Heart right ventricle (tissue), 16 donors: Measurements from ENCODE around the gene CDKAL1. TPM values are rescaled to one million over a fixed set of nuclear protein-coding genes. Genes with fewer than 3 reads are reported as not detected.

Experiments used
- ATAC-seq, 8 donors: fragments of 200-7000 bp; cut with Tn5 transposase; one replicate each; pipeline ENCODE4 v1.9.1; 2020; ENCODE audit warnings: mild to moderate bottlenecking in 8 of 8, moderate library complexity in 8 of 8, moderate number of reproducible peaks in 1 of 8
- DNase-seq, 2 donors: peaks; one replicate each; pipeline ENCODE4 v3.0.0-alpha.2; 2020
- H3K27ac ChIP-seq, 10 donors: fragments of 200-600 bp; sonication (generic) in 2 of 10; one replicate each; pipeline versions ENCODE4 v1.5.0 to v1.8.0; 2020 to 2022; ENCODE audit warnings: mild to moderate bottlenecking in 3 of 10
- H3K27me3 ChIP-seq, 7 donors: fragments of 200-600 bp; one replicate each; pipeline ENCODE4 v1.8.0; 2021 to 2022; ENCODE audit warnings: mild to moderate bottlenecking in 2 of 7
- H3K36me3 ChIP-seq, 9 donors: fragments of 200-600 bp; sonication (generic) in 1 of 9; one replicate each; pipeline versions ENCODE4 v1.5.0 to v1.8.0; 2020 to 2022; ENCODE audit warnings: mild to moderate bottlenecking in 2 of 9
- H3K4me1 ChIP-seq, 9 donors: fragments of 200-600 bp; sonication (generic) in 1 of 9; one replicate each; pipeline versions ENCODE4 v1.5.0 to v1.8.0; 2020 to 2022; ENCODE audit warnings: mild to moderate bottlenecking in 4 of 9
- H3K4me3 ChIP-seq, 10 donors: fragments of 200-600 bp; sonication (generic) in 2 of 10; one replicate each; pipeline versions ENCODE4 v1.5.0 to v1.8.0; 2020 to 2022; ENCODE audit warnings: mild to moderate bottlenecking in 7 of 10, moderate library complexity in 2 of 10
- H3K9me3 ChIP-seq, 11 donors: fragments of 200-600 bp in 10 of 11; sonication (generic) in 2 of 11; one replicate each; pipeline versions ENCODE4 v1.5.0 to v1.8.0; 2013 to 2022; ENCODE audit warnings: mild to moderate bottlenecking in 2 of 11, control low read depth in 1 of 11, moderate library complexity in 1 of 11
- CTCF ChIP-seq, 9 donors: fragments of 200-600 bp; sonication (generic) in 2 of 9; IDR thresholded peaks; one replicate each; pipeline versions ENCODE4 v1.5.0 to v1.8.0; 2021 to 2022; ENCODE audit warnings: antibody characterized with exemption in 9 of 9, mild to moderate bottlenecking in 5 of 9, moderate library complexity in 1 of 9
- WGBS, 2 donors: extraction: QIAGEN DNeasy Blood & Tissue Kit; methylation state at CpG; one replicate each; pipeline ENCODE4 v1.1.7; 2013; ENCODE audit warnings: inconsistent platforms in 1 of 2; 5-methylcytosine and 5-hydroxymethylcytosine counted together
- intact Hi-C, 10 donors: fragments of 100-400 bp; cut with DNase I; formaldehyde crosslinking; loops; one replicate each; pipeline versions ENCODE4 v1.11.1 to v1.14.2; 2022
- polyA plus RNA-seq, 2 donors: library from polyadenylated mRNA; stranded (reverse); fragments of 200-250 nt; gene quantifications; one replicate each; pipeline ENCODE4 v1.2.3, GENCODE V29; 2013
- total RNA-seq, 10 donors: library from RNA; stranded (reverse); fragmentation: NEBNext Ultra II Directional in 3 of 10; extraction: Animal tissue kit (Norgen Biotek cat#: 25700) in 3 of 10; gene quantifications; one replicate each; pipeline versions ENCODE4 v1.2.1 to v1.2.4, GENCODE V29; 2021 to 2023
- donor health status: Arrhythmogenic right ventricular cardiomyopathy.
- donor health status: ischemic (EF 13 %, LVEDD 7.1; RV severe dilation, severe dysfunction).
- donor health status: healthy with polysubstance abuse.
- donor health status: DM: no; HTN: yes; CAD: no.
- donor health status: DM: no; HTN: no; CAD: no.
- donor health status: ischemic (EF 25% LVEDD 6.9; RV normal size, moderate dysfunction).
- donor health status: ischemic (EF 25% LVEDD 5.7; RV mildly dilated, moderate dysfunction).
- donor health status: healthy.
- donor health status: DM: yes; HTN: yes; CAD: no.
- donor health status: Ischemic cardiomyopathy.
- donor health status: ischemic (EF 35%, LVEDD 5.7; RV mildly dilated, moderate dysfunction).
- donor health status: nonischemic (EF 11% LVEDD 7.7; RV severe dilation, severe dysfunction).
- donor health status: DM: yes; HTN: yes; CAD: no.
- donor health status: PGD.
- donor health status: ischemic (EF 29% LVEDD 5.4; RV normal size, mild dysfunction).
- donor health status: nonischemic (EF 23%, LVEDD 6.1; RV moderate dilation, normal function).

Gene CDKAL1
- total and polyA plus RNA-seq, 12 donors, result 3.2 to 14.0 (median 10.6) TPM

- intact Hi-C loops, result no loop called here
- DNase-seq (no peak), ATAC-seq (no peak)
- 85% methylated on average over 2 of the region's 2 CpGs for WGBS, 2 donors
- peaks cover 0 to 12% (median 0%) of the 10 kb centered on the region in 11 donors for H3K9me3 ChIP-seq
- no peak for TF ChIP-seq CTCF (IDR thresholded peaks at IDR 0.05)
- no peaks in the 10 kb centered on the region for H3K36me3 ChIP-seq
- no peak overlapping the region for H3K27ac ChIP-seq
- H3K27me3 ChIP-seq, result no peaks in the 10 kb centered on the region
- no peaks in the 10 kb centered on the region for H3K4me1 ChIP-seq
- H3K4me3 ChIP-seq, result no peak overlapping the region
Measured at GRCh38 chr6:20892365-20892764, 358.1 kb downstream of the CDKAL1 start.

- H3K4me3 ChIP-seq, result no peak overlapping the region
- ATAC-seq (no peak), DNase-seq (no peak)
- no peaks in the 10 kb centered on the region for H3K36me3 ChIP-seq
- H3K9me3 ChIP-seq, result peaks cover 0 to 8% (median 0%) of the 10 kb centered on the region in 11 donors
- no peaks in the 10 kb centered on the region for H3K27me3 ChIP-seq
- no peak overlapping the region for H3K27ac ChIP-seq
- no peak for TF ChIP-seq CTCF (IDR thresholded peaks at IDR 0.05)
- H3K4me1 ChIP-seq, result no peaks in the 10 kb centered on the region
- intact Hi-C loops, result no loop called here
Measured at GRCh38 chr6:20893412-20893811, 359.2 kb downstream of the CDKAL1 start.

GRCh38 chr6:20900389-20901160, 366.3 kb downstream of the CDKAL1 start:
- H3K4me3 ChIP-seq, result no peak overlapping the region
- H3K36me3 ChIP-seq, result no peaks in the 10 kb centered on the region
- DNase-seq (no peak), ATAC-seq (no peak)
- H3K27ac ChIP-seq, result no peak overlapping the region
- TF ChIP-seq CTCF (IDR thresholded peaks at IDR 0.05), result no peak
- no peaks in the 10 kb centered on the region for H3K27me3 ChIP-seq
- intact Hi-C loops, result no loop called here
- WGBS, 2 donors, result 95 to 98% methylated on average over 7 of the region's 7 CpGs
- H3K4me1 ChIP-seq, result no peaks in the 10 kb centered on the region
- peaks cover 0 to 14% (median 0%) of the 10 kb centered on the region in 11 donors for H3K9me3 ChIP-seq

GRCh38 chr6:20905377-20905776, 371.1 kb downstream of the CDKAL1 start:
- DNase-seq, result no peak
- WGBS, 2 donors, result 66 to 80% methylated on average over 4 of the region's 4 CpGs
- Histone ChIP-seq H3K4me3 (no peak overlapping the region), H3K4me1 (peaks cover 0 to 8% (median 0%) of the 10 kb centered on the region in 9 donors), H3K36me3 (no peaks in the 10 kb centered on the region), H3K9me3 (peaks cover 0 to 15% (median 0%) of the 10 kb centered on the region in 11 donors), H3K27ac (no peak overlapping the region), H3K27me3 (no peaks in the 10 kb centered on the region)
- intact Hi-C loops, result no loop called here
- ATAC-seq, result no peak
- TF ChIP-seq CTCF (IDR thresholded peaks at IDR 0.05), result no peak
